ENCODE results near the gene OLA1.

- TF ChIP-seq, protein P1, sequence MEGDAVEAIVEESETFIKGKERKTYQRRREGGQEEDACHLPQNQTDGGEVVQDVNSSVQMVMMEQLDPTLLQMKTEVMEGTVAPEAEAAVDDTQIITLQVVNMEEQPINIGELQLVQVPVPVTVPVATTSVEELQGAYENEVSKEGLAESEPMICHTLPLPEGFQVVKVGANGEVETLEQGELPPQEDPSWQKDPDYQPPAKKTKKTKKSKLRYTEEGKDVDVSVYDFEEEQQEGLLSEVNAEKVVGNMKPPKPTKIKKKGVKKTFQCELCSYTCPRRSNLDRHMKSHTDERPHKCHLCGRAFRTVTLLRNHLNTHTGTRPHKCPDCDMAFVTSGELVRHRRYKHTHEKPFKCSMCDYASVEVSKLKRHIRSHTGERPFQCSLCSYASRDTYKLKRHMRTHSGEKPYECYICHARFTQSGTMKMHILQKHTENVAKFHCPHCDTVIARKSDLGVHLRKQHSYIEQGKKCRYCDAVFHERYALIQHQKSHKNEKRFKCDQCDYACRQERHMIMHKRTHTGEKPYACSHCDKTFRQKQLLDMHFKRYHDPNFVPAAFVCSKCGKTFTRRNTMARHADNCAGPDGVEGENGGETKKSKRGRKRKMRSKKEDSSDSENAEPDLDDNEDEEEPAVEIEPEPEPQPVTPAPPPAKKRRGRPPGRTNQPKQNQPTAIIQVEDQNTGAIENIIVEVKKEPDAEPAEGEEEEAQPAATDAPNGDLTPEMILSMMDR (IDR thresholded peaks at IDR 0.05): no peak
- TF ChIP-seq POLR2AphosphoS5 (IDR thresholded peaks at IDR 0.05; ENCODE audit: low read depth, low read length) (no peak), REST (IDR thresholded peaks at IDR 0.05; ENCODE audit: insufficient read depth in 1 of 2, low read depth in 2 of 2, low read length in 1 of 2) (no peak), SIN3A (IDR thresholded peaks at IDR 0.05; ENCODE audit: borderline replicate concordance, insufficient read depth, low read depth, low read length) (no peak), TCF7L2 (IDR thresholded peaks at IDR 0.05; ENCODE audit: low read depth, low read length) (no peak)
These were observed 29.0 kb downstream of the OLA1 start for GRCh38 chr2:174219321-174219720.
